PC-3 (cell line): ENCODE data around the gene IFNA1. TPM values are rescaled to one million over a fixed set of nuclear protein-coding genes. Genes with fewer than 3 reads are reported as not detected.

ENCODE experiments used
- ATAC-seq: fragments of 200-7000 bp; cut with Tn5 transposase; 2 replicates; pipeline ENCODE4 v1.9.1; 2020; ENCODE audit warnings: mild to moderate bottlenecking, moderate library complexity
- BruUV-seq: library from RNA; stranded (reverse); fragments of 400-500 nt; replicated peaks from 2 replicates; lab custom pipeline; 2021; lab: Mats Ljungman, UMichigan
- CTCF ChIA-PET: fragments of 300-600 bp; sonication (Branson Sonifier 250); formaldehyde crosslinking; loops from one replicate; lab custom pipeline; 2022; ENCODE audit warnings: antibody characterized with exemption; lab: Charles Lee
- POLR2A ChIA-PET: fragments of 300-600 bp; sonication (Branson Sonifier 250); formaldehyde crosslinking; loops from one replicate; lab custom pipeline; 2022; ENCODE audit warnings: antibody characterized with exemption; ENCODE audit not compliant: unreplicated experiment; lab: Charles Lee
- DNase-seq: peaks from one replicate; pipeline ENCODE4 v3.0.0-alpha.2; 2015
- H2AFZ ChIP-seq: fragments of 300-600 bp; sonication (generic); 2 replicates; pipeline ENCODE4 v1.6.0; 2016; ENCODE audit warnings: antibody characterized with exemption, low read length
- H3F3A ChIP-seq: fragments of 300-600 bp; sonication (generic); one replicate; pipeline ENCODE4 v1.6.0; 2017; ENCODE audit warnings: antibody characterized with exemption, low read length, control low read depth, mild to moderate bottlenecking; ENCODE audit not compliant: unreplicated experiment
- H3K27ac ChIP-seq: fragments of 300-600 bp; sonication (generic); 2 replicates; pipeline ENCODE4 v1.5.1; 2016; ENCODE audit warnings: mild to moderate bottlenecking, low read length
- H3K27me3 ChIP-seq: fragments of 300-600 bp; sonication (generic); 2 replicates; pipeline ENCODE4 v1.6.1; 2016; ENCODE audit warnings: low read length, mixed read lengths
- H3K36me3 ChIP-seq: fragments of 300-600 bp; sonication (generic); 2 replicates; pipeline ENCODE4 v1.6.1; 2016; ENCODE audit warnings: low read depth, mixed run types, low read length, mixed read lengths
- H3K4me1 ChIP-seq: fragments of 300-600 bp; sonication (generic); 2 replicates; pipeline ENCODE4 v1.5.1; 2016; ENCODE audit warnings: low read length; ENCODE audit not compliant: insufficient read depth
- H3K4me2 ChIP-seq: fragments of 300-600 bp; sonication (generic); 2 replicates; pipeline ENCODE4 v1.6.0; 2016; ENCODE audit warnings: low read length
- H3K4me3 ChIP-seq: fragments of 300-600 bp; sonication (generic); 2 replicates; pipeline ENCODE4 v1.5.1; 2016; ENCODE audit warnings: mild to moderate bottlenecking, low read length, mixed read lengths
- H3K79me2 ChIP-seq: fragments of 300-600 bp; sonication (generic); 2 replicates; pipeline ENCODE4 v1.6.1; 2017; ENCODE audit warnings: low read length, mixed read lengths
- H3K9ac ChIP-seq: fragments of 300-600 bp; sonication (generic); 2 replicates; pipeline ENCODE4 v1.6.0; 2016; ENCODE audit warnings: mild to moderate bottlenecking, low read length
- H3K9me2 ChIP-seq: fragments of 300-600 bp; sonication (generic); replicated peaks from 2 replicates; pipeline ENCODE4 v1.6.1; 2016; ENCODE audit warnings: mixed run types, low read length, mixed read lengths
- H3K9me3 ChIP-seq: fragments of 300-600 bp; sonication (generic); 2 replicates; pipeline ENCODE4 v1.6.1; 2016; ENCODE audit warnings: low read length, mixed read lengths
- H4K20me1 ChIP-seq: fragments of 300-600 bp; sonication (generic); 2 replicates; pipeline ENCODE4 v1.6.1; 2016; ENCODE audit warnings: low read length, mixed read lengths
- CTCF ChIP-seq: fragments of 300-600 bp; sonication (generic); conservative IDR thresholded peaks from 2 replicates; pipeline ENCODE4 v1.5.1; 2017; ENCODE audit warnings: antibody characterized with exemption, low read depth, mild to moderate bottlenecking, low read length
- EZH2 ChIP-seq: fragments of 300-600 bp; sonication (generic); IDR thresholded peaks from one replicate; pipeline ENCODE4 v1.6.1; 2017; ENCODE audit warnings: antibody characterized with exemption, mild to moderate bottlenecking, low read length; ENCODE audit not compliant: unreplicated experiment
- EZH2phosphoT487 ChIP-seq: fragments of 300-600 bp; sonication (generic); IDR thresholded peaks from 2 replicates; pipeline ENCODE4 v1.6.1; 2018; ENCODE audit warnings: mild to moderate bottlenecking, antibody characterized with exemption, low read length, borderline replicate concordance
- intact Hi-C: fragments of 100-400 bp; cut with micrococcal nuclease; formaldehyde crosslinking; loops from 2 replicates; pipeline ENCODE4 v1.9.0; 2023
- total RNA-seq: library from RNA; depleted of rRNA; stranded (reverse); fragments of >200 nt; gene quantifications from 2 replicates; pipeline ENCODE4 v1.2.3, GENCODE V29; 2014

IFNA1 gene
- total RNA-seq, 1 experiment from 2014 or later: not detected

GRCh38 chr9:21455320-21455719 lies 15.1 kb downstream of the IFNA1 start:
- ChIA-PET CTCF (interaction anchor here (0.7 kb wide), 1 partner anchor 77 kb away, joined by 3 read pairs; no protein-coding TSS in a partner anchor), POLR2A (interaction anchor here (0.7 kb wide), 1 partner anchor 1542 kb away, joined by 4 read pairs; no protein-coding TSS in a partner anchor)
- H3K27ac ChIP-seq: no peak overlapping the region
- no peaks in the 10 kb centered on the region for H3K9me2 ChIP-seq
- H3K9me3 ChIP-seq: no peaks in the 10 kb centered on the region
- peaks cover 17% of the 10 kb centered on the region for H3K4me1 ChIP-seq
- H2AFZ ChIP-seq: no peak overlapping the region
- intact Hi-C loops: loop anchor here (2.0 kb wide), 3 partner anchors 129 to 203 kb away; no protein-coding TSS in a partner anchor
- no peaks in the 10 kb centered on the region for H3F3A ChIP-seq
- peak; percentile 77 for ATAC-seq
- BruUV-seq: no TSS peak
- H3K36me3 ChIP-seq: no peaks in the 10 kb centered on the region
- no peaks in the 10 kb centered on the region for H3K27me3 ChIP-seq
- H3K4me2 ChIP-seq: no peak overlapping the region
- no peak for TF ChIP-seq EZH2phosphoT487
- peak; percentile 83 for TF ChIP-seq CTCF
- TF ChIP-seq EZH2: no peak
- DNase-seq: peak; percentile 54
- H3K79me2 ChIP-seq: no peaks in the 10 kb centered on the region
- no peaks in the 10 kb centered on the region for H4K20me1 ChIP-seq
- H3K4me3 ChIP-seq: no peak overlapping the region
- no peak overlapping the region for H3K9ac ChIP-seq

GRCh38 chr9:21461377-21461776 lies 21.1 kb downstream of the IFNA1 start:
- CTCF ChIA-PET: no interaction called here
- H3K79me2 ChIP-seq: no peaks in the 10 kb centered on the region
- DNase-seq (no peak), ATAC-seq (no peak)
- no peaks in the 10 kb centered on the region for H3K9me2 ChIP-seq
- intact Hi-C loops: loop anchor here (10.0 kb wide), 1 partner anchor 93 kb away; no protein-coding TSS in a partner anchor
- H3K9me3 ChIP-seq: no peaks in the 10 kb centered on the region
- H3K4me2 ChIP-seq: no peak overlapping the region
- H3K36me3 ChIP-seq: no peaks in the 10 kb centered on the region
- H3K9ac ChIP-seq: no peak overlapping the region
- H4K20me1 ChIP-seq: no peaks in the 10 kb centered on the region
- H3F3A ChIP-seq: no peaks in the 10 kb centered on the region
- POLR2A ChIA-PET: interaction anchor here (0.7 kb wide), 1 partner anchor 509 kb away, joined by 16 read pairs; no protein-coding TSS in a partner anchor
- H3K4me1 ChIP-seq: no peaks in the 10 kb centered on the region
- H3K27ac ChIP-seq: no peak overlapping the region
- H2AFZ ChIP-seq: no peak overlapping the region
- no peaks in the 10 kb centered on the region for H3K27me3 ChIP-seq
- H3K4me3 ChIP-seq: no peak overlapping the region
- no TSS peak for BruUV-seq
- no peak for TF ChIP-seq EZH2
- TF ChIP-seq CTCF: no peak

DNA sequence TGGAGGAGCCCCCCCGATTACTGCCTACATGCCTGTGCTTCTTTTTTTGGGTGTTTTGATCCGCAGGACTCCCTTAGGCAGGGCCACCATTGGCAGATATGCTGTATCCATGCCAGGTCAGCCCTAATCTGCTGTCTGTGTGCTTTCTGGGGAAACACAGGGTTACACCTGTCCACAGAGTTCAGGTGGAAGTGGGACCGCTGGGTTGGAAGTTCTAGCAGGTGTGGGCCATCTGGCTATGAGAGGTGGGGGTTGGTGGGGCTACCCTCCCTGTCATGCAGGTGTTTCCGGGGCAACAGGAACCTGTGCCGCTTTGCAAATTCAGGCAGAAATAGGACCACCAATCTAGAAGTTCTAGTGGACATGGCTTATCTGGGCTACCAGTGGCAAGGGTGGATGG lies 24.9 kb downstream of the IFNA1 start:
- ATAC-seq (no peak), DNase-seq (no peak)
- ChIA-PET CTCF (interaction anchor here (0.6 kb wide), 1 partner anchor 351 kb away, joined by 4 read pairs; no protein-coding TSS in a partner anchor), POLR2A (no interaction called here)
- Histone ChIP-seq H3K4me1 (no peaks in the 10 kb centered on the region), H3K9me2 (no peaks in the 10 kb centered on the region), H3K27ac (no peak overlapping the region), H3F3A (no peaks in the 10 kb centered on the region), H3K36me3 (no peaks in the 10 kb centered on the region), H3K4me2 (no peak overlapping the region), H2AFZ (no peak overlapping the region), H3K9ac (no peak overlapping the region), H4K20me1 (no peaks in the 10 kb centered on the region), H3K79me2 (no peaks in the 10 kb centered on the region), H3K27me3 (no peaks in the 10 kb centered on the region), H3K9me3 (no peaks in the 10 kb centered on the region), H3K4me3 (no peak overlapping the region)
- no peak for TF ChIP-seq EZH2
- no peak for TF ChIP-seq EZH2phosphoT487
- intact Hi-C loops: loop anchor here (10.0 kb wide), 1 partner anchor 90 kb away; no protein-coding TSS in a partner anchor
- BruUV-seq: no TSS peak
